ENCODE measurements around the gene COPZ2.

Gene COPZ2

DNA sequence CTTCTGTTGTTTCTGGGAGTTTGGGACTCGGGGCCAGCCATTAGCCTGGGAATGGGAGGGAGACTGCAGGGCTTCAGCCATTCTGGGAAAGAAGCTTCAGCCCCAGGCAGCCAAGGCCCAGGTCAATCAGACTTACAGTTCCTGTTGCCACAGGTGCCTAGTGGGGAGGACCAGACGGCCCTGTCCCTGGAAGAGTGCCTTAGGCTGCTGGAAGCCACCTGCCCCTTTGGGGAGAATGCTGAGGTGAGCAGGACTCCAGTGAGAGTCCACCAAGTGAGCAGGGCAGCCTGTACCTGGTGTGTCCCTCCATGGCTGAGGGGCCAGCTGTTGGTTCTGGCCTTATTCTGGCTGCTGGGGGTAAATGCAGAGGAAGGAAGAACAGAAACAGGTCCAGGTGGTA is 19.3 kb upstream of the COPZ2 start:
- TF ChIP-seq PAX5 (IDR thresholded peaks at IDR 0.05; ENCODE audit: insufficient read depth, low read length, severe bottlenecking), result no peak
- TF ChIP-seq POLR2AphosphoS5 (IDR thresholded peaks at IDR 0.05; ENCODE audit: low read depth, low read length), result no peak
- TF ChIP-seq SPI1 (IDR thresholded peaks at IDR 0.05; ENCODE audit: low read depth, low read length), result no peak
- no peak for TF ChIP-seq POLR2A (IDR thresholded peaks at IDR 0.05; ENCODE audit: low read depth, low read length)
- no peak for TF ChIP-seq TAF1 (IDR thresholded peaks at IDR 0.05; ENCODE audit: low read depth, low read length)
- no peak for TF ChIP-seq POU2F2 (IDR thresholded peaks at IDR 0.05; ENCODE audit: low read depth, low read length)
- FAIRE-seq (no peak), DNase-seq (ENCODE audit: insufficient read length, low spot score) (no peak)

DNA sequence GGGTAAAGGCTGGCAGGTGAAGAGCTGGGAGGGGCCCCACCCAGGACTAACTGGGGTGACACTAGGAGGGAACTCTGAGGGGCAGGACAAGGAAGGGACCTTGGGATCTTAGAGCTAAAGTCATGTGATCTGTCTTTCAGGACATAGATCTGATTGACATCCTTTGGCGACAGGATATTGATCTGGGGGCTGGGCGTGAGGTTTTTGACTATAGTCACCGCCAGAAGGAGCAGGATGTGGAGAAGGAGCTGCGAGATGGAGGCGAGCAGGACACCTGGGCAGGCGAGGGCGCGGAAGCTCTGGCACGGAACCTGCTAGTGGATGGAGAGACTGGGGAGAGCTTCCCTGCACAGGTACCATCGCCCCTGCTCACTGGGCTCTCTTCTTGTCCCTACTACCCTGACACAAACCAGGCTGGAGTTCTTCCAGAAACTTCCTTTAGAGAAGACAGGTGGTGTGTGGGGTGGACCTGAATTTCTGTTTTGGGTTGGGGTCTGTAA is 18.7 kb upstream of the COPZ2 start:
- FAIRE-seq, result no peak
- no peak for DNase-seq (ENCODE audit: insufficient read length, low spot score)
- TF ChIP-seq POLR2AphosphoS5 (IDR thresholded peaks at IDR 0.05; ENCODE audit: low read depth, low read length) (0 out of 2 replicates have a peak, but pooled peaks have one; percentile 7), PAX5 (IDR thresholded peaks at IDR 0.05; ENCODE audit: insufficient read depth, low read length, severe bottlenecking) (no peak), POLR2A (IDR thresholded peaks at IDR 0.05; ENCODE audit: low read depth, low read length) (no peak), SPI1 (IDR thresholded peaks at IDR 0.05; ENCODE audit: low read depth, low read length) (no peak), TAF1 (IDR thresholded peaks at IDR 0.05; ENCODE audit: low read depth, low read length) (no peak)

DNA sequence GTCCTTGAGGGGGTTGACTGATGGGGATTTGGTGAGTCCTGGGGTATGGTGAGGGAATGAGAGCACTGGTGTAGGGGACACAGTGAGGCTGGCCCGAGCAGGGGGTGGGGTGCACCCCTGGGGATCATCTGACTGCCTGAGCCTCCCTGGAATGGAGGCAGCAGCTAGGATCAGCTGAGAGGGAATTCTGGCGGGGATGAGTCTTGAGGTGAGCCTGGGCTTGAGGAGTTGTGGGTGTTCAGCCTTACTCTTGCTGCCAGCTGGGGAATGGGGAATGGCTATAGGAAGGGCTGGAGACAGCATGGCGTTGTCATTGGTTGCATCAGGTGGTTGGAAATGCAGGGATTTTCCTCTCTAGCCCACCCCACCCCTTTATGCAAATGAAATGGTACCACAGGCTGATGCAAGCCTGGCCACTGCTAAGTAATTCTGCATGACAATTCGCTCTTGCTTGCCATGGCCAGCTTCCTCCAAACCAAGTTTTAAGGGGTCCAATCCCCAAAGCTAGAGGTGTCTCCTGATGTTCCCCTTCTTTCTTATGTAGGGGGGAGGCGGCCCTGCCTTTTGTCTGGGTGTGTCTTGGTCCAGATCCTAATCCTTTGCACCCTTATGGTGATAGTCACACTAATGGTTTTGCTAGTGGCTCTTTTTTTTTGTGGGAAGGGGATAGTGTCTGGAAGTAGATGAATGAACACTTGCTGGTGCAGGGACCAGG is 18.1 kb upstream of the COPZ2 start:
- FAIRE-seq (peak; percentile 86), DNase-seq (ENCODE audit: insufficient read length, low spot score) (no peak)
- 0 out of 2 replicates have a peak, but pooled peaks have one; percentile 23 for TF ChIP-seq POLR2A (IDR thresholded peaks at IDR 0.05; ENCODE audit: low read depth, low read length)
- no peak for TF ChIP-seq PAX5 (IDR thresholded peaks at IDR 0.05; ENCODE audit: insufficient read depth, low read length, severe bottlenecking)
- TF ChIP-seq POLR2AphosphoS5 (IDR thresholded peaks at IDR 0.05; ENCODE audit: low read depth, low read length), result peak; percentile 4; the same call in 1 of the 2 replicates
- TF ChIP-seq TAF1 (IDR thresholded peaks at IDR 0.05; ENCODE audit: low read depth, low read length), result no peak
- no peak for TF ChIP-seq SPI1 (IDR thresholded peaks at IDR 0.05; ENCODE audit: low read depth, low read length)
- peak; percentile 98 for TF ChIP-seq POU2F2 (IDR thresholded peaks at IDR 0.05; ENCODE audit: low read depth, low read length)

DNA sequence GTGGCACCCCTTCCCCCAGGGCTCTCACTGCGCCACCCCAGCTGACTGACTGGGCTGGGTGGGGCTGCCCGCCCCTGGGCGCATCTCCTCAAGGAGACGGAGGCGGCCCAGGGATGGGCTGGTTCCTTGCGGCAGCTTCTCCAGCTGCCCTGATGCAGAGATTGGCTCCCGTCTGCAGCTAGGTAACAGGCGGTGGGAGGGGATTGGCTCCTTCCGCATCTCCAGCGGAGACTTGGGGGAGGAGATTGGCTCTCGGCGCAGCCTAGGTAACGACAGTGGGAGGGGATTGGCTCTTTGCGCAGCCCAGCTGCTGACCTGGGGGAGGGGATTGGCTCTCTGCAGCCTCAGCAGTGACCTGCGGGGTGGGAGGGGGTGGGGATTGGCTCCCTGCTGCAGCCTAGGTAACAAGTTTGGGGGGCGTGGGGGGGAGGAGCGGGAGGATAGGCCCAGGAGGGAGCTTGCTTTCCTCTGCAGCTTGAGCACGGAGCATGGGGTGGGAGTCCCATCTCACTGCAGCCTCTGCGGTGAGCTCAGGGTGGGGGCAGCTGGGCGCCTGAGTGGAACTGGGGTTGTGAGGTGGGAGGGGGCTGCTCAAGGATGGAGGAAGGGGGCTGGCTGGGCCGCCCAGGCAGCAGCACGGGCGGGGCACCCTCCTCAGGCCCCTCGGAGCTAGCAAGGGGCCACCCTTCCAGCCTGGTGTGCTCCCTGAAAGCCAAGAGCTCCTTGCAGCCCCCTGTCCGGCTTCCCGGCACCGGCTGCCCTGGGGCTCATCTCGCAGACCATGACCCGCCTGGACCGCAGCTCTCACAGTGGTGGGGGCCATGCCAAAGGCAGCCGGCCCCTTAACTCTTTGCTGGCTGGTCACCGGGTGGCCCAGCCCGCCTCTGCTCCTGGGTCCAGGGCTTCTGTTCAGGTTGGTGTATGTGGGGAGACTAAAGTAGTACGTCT is 16.9 kb upstream of the COPZ2 start:
- FAIRE-seq (no peak), DNase-seq (ENCODE audit: insufficient read length, low spot score) (no peak)
- TF ChIP-seq SPI1 (IDR thresholded peaks at IDR 0.05; ENCODE audit: low read depth, low read length) (no peak), TAF1 (IDR thresholded peaks at IDR 0.05; ENCODE audit: low read depth, low read length) (no peak), POLR2AphosphoS5 (IDR thresholded peaks at IDR 0.05; ENCODE audit: low read depth, low read length) (no peak)

DNA sequence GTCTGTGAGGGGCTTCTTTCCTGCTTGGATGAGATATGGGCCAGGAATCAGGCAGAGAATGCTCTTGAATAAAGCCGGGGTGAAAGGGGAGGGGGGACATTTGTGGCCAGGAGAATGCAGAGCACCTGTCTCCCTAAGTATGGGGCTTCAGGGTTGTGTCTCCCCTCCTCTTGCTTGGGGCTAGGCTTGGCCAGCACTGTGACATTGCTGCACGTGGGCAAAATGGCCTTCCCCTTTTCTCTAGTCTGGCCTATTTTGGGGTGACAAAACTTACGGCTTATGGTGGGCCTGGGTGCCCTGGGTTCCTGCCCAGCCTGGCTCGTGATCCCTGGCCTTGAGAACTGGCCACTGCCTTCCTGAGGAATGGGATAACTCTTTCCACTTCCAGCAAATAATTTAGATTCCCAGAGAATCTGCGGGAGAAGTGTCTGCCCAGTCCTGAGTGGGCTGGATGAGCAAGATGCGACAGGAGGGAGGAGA is 16.2 kb upstream of the COPZ2 start:
- no peak for FAIRE-seq
- DNase-seq (ENCODE audit: insufficient read length, low spot score), result no peak
- no peak for TF ChIP-seq SPI1 (IDR thresholded peaks at IDR 0.05; ENCODE audit: low read depth, low read length)
- TF ChIP-seq PAX5 (IDR thresholded peaks at IDR 0.05; ENCODE audit: insufficient read depth, low read length, severe bottlenecking), result no peak
- no peak for TF ChIP-seq POLR2AphosphoS5 (IDR thresholded peaks at IDR 0.05; ENCODE audit: low read depth, low read length)
- TF ChIP-seq TAF1 (IDR thresholded peaks at IDR 0.05; ENCODE audit: low read depth, low read length), result no peak
- TF ChIP-seq POLR2A (IDR thresholded peaks at IDR 0.05; ENCODE audit: low read depth, low read length), result no peak
- no peak for TF ChIP-seq POU2F2 (IDR thresholded peaks at IDR 0.05; ENCODE audit: low read depth, low read length)

DNA sequence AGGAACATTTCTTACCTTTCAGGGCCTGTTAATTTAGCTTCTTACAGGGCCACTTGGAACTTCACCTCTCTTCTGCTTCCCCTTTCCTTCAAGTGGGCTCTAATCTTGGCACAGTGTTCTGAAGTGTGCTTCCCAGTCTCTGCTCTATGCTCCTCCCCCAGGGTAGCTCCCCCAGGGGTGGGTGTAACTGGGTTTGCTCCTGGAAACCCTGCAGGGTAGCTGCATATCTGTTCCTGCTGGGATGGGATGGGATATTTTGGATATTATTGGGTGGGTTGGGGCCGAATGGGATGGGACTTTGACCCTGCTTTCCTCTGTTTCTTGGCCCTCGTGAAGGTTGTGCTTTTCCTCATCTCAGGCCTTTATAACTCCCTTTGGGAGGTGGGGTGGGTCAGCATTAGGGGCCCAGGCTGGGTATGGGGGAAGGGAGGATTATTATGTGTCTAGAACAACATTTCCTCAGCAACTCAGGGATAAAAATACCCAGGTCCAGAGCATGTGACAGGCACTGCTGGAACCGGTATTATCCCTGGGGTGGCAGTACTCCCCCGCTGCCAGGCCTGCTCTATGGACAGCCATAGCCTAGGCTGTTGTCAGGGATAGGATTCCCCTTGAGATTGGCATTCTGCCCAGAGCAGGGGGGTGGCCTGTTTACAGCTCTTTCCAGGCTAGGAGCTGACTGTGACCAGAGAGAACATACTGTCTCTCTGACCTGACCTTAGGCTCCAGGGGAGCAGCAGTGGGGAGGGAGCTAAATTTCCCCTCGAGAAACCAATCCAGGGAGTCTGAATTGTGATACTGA is 15.6 kb upstream of the COPZ2 start:
- TF ChIP-seq SPI1 (IDR thresholded peaks at IDR 0.05; ENCODE audit: low read depth, low read length) (no peak), PAX5 (IDR thresholded peaks at IDR 0.05; ENCODE audit: insufficient read depth, low read length, severe bottlenecking) (no peak), TAF1 (IDR thresholded peaks at IDR 0.05; ENCODE audit: low read depth, low read length) (no peak), POU2F2 (IDR thresholded peaks at IDR 0.05; ENCODE audit: low read depth, low read length) (no peak), POLR2A (IDR thresholded peaks at IDR 0.05; ENCODE audit: low read depth, low read length) (no peak; the same call in 1 of the 2 replicates), POLR2AphosphoS5 (IDR thresholded peaks at IDR 0.05; ENCODE audit: low read depth, low read length) (no peak)
- FAIRE-seq (no peak), DNase-seq (ENCODE audit: insufficient read length, low spot score) (no peak)

DNA sequence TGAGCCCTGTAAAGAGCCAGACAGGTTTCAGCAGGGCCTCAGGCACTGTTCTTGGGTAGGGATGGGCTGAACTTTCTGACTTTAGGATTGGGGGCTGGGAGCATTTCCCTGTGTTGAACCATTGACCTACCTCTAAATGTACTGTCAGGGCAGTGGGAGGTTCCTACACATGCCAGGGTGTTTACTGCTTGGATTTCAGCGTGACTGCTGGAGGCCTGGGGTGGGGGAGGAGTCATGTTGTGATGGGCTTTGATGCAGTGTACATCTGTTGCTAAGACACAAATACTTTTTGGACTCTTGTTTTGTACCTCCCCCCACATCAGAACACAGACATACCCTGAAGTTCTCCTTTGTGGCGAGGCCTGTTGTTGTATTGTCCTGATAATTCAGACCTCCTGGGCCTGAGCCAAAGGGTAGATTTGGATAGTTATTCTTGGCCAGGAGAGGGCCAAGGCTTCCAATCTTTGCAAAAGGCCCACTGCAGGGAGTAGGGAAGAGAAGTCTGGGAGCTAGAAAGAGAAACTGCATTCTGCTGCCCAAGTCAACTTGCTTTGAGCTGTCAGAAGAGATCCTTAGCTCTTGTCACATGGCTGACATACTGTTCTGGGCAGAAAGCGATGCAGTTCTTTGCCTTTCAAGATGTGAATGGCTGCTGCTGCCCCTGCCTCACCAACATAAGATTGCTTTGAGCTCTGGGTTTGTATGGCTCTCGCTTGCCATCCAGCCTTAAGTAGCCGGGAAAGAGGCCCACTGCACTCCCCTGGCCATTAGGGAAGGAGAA is 14.3 kb upstream of the COPZ2 start:
- no peak for DNase-seq (ENCODE audit: insufficient read length, low spot score)
- TF ChIP-seq PAX5 (IDR thresholded peaks at IDR 0.05; ENCODE audit: insufficient read depth, low read length, severe bottlenecking), result no peak
- no peak for TF ChIP-seq POU2F2 (IDR thresholded peaks at IDR 0.05; ENCODE audit: low read depth, low read length)
- TF ChIP-seq TAF1 (IDR thresholded peaks at IDR 0.05; ENCODE audit: low read depth, low read length), result no peak
- TF ChIP-seq SPI1 (IDR thresholded peaks at IDR 0.05; ENCODE audit: low read depth, low read length), result no peak
- no peak for TF ChIP-seq POLR2A (IDR thresholded peaks at IDR 0.05; ENCODE audit: low read depth, low read length)
- TF ChIP-seq POLR2AphosphoS5 (IDR thresholded peaks at IDR 0.05; ENCODE audit: low read depth, low read length), result no peak
- no peak for FAIRE-seq

DNA sequence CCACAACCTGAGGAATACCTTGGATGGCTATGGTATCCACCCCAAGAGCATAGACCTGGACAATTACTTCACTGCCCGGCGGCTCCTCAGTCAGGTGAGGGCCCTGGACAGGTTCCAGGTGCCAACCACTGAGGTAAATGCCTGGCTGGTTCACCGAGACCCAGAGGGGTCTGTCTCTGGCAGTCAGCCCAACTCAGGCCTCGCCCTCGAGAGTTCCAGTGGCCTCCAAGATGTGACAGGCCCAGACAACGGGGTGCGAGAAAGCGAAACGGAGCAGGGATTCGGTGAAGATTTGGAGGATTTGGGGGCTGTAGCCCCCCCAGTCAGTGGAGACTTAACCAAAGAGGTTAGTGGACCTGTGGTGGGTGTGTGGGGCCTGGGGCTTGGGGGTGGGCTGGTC is 13.7 kb upstream of the COPZ2 start:
- TF ChIP-seq POU2F2 (IDR thresholded peaks at IDR 0.05; ENCODE audit: low read depth, low read length) (no peak), SPI1 (IDR thresholded peaks at IDR 0.05; ENCODE audit: low read depth, low read length) (no peak), PAX5 (IDR thresholded peaks at IDR 0.05; ENCODE audit: insufficient read depth, low read length, severe bottlenecking) (no peak), TAF1 (IDR thresholded peaks at IDR 0.05; ENCODE audit: low read depth, low read length) (no peak), POLR2AphosphoS5 (IDR thresholded peaks at IDR 0.05; ENCODE audit: low read depth, low read length) (no peak), POLR2A (IDR thresholded peaks at IDR 0.05; ENCODE audit: low read depth, low read length) (no peak)
- DNase-seq (ENCODE audit: insufficient read length, low spot score), result no peak
- FAIRE-seq, result no peak
